Effector CD8-positive, alpha-beta T cell (primary cell): ENCODE data around the gene PARD3B.

Experiments
- DNase-seq: peaks from one replicate; lab custom pipeline; 2025; lab: John Stamatoyannopoulos, UW

The PARD3B gene

DNA sequence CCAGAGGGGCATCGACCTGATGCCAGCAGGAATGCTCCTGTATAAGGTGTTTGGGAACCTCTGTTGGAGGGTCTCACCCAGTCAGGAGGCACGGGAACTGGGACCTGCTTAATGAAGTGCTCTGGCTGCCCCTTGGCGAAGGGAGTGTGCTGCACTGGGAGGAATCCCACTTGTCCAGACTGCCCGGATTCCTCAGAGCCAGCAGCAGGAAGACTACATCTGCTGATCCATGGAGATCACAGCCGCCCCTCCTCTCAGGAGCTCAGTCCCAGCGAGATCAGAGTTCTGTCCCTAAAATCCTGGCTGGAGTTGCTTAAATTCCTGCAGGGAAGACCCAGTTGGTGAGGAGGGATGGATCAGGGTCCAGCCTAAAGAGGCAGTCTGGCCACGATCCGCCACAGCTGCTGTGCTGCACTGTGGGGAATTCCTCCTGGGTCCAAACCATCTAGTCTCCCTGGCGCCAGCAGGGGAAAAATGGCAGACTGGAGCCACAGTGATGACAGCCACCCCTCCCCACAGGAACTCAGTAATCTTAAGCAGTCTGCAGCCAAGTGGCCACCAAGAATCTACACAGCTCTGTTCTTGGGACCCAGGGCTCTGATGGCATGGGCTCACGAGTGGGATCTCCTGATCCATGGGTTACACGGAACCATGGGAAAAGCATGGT lies 1060.5 kb downstream of the PARD3B start:
- DNase-seq, result no peak

DNA sequence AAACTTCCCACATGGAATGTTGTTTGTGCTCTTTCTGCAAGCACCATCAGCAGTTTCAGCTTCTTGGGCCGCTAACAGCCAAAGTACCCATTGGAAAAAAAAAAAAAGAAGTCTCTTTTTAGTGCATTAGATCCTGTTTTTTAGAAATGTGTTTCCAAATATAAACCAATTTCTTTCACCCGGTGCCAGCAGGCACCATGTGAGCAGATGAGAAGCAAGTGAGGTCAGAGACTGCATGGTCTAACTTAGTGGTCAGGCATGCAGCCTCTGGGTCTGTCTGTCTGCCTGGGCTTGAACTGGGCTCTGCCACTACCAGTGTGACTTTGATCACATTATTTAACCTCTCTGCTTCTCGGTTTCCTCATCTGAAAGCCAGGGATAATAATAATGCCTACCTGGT lies 1061.9 kb downstream of the PARD3B start:
- no peak for DNase-seq

DNA sequence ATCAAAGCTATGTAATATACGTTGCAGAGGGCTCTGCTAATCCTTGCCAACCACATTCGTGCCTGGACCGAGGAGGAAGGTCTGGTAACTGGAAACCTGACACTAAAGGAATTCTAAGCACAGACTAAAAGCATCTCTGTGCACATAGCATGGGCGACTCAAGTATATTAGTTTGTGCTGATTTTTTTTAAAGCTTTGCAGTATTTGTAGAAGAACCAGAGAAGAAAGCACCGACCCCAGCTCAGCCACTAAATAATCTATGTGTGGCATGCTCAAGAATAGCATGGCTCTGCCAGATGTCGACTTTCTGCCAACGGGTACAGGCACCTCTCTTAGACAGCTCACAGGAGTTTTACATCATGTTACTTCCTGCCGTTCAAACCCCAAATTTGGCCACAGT lies 1063.8 kb downstream of the PARD3B start:
- no peak for DNase-seq

DNA sequence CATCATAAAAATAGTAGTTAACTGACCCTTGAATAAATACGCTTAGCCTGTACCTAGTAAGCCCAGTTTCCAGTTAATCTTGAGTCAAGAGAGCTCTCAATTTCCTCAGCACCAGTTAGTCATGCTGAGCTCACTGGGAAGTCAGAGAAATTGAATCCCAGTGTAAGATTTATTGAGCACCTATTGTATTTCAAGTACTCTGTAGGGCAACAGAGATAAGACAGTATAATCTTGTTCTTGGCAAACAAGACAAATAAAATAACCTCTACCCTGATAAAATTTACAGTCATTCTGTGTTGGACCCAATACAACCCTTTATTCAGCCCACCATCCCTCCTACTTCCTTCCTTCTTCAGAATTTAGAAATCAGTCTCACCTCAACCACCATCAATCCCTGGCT lies 1065.2 kb downstream of the PARD3B start:
- DNase-seq, result no peak

DNA sequence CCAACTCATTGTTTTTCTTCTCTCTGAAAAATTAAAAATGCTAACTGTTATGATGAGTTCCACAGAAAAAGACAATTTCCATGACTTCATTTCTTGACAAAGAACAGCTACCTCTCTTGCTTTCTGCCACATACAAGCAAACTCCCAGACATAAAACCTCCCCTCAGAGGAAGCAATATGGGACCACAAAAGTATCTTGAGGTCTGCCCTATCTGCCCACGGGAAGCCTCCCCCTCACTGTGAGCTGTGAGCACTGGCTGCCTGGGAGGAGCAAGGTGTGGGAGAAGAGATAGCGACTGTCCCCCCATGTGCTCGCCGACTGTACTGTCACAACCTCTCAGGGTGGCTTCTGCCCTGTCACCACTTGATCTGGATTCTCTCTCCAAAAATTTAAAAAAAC lies 1067.4 kb downstream of the PARD3B start:
- DNase-seq, result no peak

DNA sequence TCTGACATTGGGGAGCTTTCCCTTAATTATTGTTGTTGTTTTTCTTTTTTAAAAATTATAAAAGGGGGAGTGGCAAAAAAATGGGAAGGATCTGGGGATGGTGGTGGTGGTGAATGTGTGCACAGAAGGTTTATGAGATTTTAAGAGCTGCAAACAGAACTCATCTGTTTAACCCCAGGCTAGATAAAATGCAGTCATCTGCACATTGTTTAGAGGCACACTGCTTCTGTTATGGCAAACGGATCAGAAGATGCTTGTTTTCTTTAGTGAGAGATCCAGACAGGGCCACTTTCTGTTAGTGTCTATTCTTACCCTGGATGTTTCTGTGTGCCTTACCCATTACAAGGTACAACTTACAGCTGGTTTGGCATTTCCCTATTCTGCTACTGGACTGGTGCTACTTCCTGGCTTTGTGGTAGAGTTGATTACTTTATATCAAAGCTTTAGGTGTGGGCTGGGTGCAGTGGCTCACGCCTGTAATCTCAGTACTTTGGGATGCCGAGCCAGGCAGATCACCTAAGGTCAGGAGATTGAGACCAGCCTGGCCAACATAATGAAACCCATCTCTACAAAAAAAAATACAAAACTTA lies 1068.8 kb downstream of the PARD3B start:
- no peak for DNase-seq

DNA sequence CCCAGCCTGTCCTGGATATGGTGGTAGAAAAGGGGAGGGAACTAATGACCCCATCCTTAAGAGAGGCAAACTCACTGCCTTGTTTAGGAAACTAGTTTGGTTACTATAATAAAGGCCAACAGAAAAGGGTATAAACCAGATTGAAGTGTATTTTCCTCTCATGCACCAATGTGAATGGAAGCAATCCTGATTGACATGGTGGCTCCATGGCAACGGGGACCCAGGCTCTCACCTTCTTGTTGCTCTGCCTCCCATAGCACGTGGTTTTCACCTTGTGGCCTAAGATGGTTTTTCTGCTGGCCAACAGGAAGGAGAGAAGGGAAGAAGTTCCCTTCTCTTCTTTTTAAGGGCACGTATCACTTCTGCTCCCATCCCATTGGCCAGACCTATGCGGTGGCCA lies 1069.7 kb downstream of the PARD3B start:
- no peak for DNase-seq

DNA sequence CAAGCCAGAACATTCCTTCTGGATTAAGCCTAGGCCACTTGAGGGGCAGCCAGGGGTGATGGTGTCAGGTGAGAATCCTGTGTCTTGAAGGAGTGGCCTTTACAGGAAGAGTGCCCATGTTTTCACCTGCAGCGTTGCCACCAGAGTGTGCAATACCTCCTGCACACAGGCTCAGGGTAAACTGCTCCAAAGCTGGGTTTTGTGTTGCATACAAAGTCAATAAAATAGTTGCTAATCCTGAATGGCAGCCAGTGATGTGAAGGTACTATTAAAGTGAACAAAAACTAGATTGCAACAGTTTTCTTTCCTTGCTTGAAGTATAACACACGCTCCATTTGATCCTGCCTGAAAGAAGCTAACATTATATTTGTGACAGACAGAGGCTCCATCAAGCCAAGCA lies 1072.6 kb downstream of the PARD3B start:
- no peak for DNase-seq

DNA sequence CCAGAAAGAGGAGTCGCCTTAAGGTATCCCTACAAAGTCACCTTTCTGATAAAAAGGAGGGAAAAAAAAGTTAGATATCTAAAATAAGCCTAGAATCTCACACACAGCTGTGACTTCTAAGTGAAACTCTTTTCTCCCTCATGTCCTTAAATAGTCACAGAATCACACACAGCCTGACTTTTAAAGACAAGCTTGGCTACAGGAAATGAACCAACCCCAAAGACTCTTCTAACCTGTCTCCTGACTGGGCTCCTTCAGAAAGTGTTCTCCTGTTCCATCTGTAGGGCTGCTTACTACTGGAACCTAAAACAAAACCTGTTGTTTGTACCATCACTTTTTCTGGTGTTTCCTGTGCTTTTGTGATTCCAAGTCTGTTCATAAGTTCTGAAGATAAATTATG lies 1074.3 kb downstream of the PARD3B start:
- no peak for DNase-seq

DNA sequence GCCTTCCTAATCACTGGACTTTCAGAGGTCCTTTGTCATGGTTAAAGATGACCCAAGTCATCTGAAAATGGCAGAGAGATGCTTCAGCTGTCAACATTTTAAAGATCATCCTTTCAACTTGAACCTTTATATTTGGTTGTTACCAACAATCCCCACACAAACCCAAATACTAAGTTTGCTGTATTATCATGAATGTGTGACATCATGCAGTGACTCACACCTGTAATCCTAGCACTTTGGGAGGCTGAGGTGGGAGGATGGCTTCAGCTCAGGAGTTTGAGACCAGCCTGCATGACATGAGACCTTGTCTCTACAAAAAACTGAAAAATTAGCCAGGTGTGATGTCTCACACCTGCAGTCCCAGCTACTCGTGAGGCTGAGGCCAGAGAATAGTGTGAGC lies 1081.8 kb downstream of the PARD3B start:
- no peak for DNase-seq

DNA sequence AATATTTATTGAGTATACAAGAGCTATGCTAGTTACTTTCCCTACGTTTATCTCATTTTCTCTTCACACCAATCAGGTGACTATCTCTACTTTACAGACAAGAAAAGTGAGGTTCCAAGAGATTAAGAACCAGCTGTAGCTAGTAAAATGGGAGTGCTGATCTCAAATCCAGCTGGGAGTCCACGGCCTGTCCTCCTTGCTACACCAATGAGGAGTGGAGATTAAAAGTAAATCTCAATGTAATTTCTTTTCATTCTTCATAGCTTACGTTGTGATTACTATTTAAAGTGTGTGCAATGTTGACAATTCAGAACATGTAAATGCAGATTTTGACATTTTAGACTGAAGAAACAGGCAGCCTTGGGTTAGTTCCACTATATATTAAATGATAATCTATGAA lies 1083.1 kb downstream of the PARD3B start:
- DNase-seq, result no peak

DNA sequence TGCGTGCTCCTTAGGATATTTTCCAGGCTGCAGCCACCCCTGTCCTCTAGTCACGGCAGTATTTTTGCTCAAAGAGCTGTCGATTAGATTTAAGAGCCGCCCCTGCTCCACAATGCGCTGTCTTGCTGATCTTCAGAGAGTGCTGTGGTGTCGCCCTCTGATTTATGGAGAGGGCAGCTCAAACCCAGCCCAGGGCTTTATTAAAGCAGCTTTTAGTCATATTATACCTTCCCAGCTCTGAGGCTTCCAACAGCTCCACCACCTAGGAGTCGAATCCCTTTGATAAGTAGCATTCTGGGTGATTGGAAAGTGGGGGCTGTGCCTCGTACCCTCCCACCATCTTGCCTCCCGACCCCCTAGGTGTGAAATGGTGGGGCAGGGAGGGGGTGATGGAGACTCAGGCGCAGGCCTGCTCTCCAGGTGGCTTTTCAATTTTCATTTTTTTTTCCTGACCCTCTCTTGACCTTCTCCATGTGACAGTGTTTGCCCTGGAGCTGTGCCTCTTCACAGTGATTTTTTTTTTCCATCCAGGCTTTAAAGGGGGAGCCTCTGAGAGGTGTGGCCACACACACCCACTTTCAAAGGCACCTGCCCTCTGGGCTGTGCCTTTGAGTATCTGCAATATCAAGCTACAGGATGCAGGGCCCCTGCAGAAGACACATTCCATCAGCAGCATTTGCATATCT lies 1084.0 kb downstream of the PARD3B start:
- DNase-seq, result no peak

DNA sequence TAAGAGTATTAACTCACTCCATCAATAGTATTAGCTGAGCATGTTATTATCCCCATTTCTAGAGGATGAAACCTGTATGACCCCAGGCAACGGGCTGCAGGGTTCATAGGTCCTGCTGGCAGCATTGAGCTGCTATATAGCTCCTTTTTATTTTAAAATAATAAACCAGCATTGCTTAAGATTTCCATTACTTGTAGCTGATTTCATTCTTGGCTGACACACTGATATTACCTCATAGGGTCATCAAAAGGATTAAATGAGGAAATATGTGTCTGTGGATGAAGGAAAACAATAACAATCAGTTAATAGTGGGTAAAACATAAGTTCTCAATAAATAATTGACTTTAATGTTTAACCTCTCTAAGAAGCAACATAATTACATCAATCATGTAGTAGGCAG lies 1088.7 kb downstream of the PARD3B start:
- DNase-seq, result no peak

DNA sequence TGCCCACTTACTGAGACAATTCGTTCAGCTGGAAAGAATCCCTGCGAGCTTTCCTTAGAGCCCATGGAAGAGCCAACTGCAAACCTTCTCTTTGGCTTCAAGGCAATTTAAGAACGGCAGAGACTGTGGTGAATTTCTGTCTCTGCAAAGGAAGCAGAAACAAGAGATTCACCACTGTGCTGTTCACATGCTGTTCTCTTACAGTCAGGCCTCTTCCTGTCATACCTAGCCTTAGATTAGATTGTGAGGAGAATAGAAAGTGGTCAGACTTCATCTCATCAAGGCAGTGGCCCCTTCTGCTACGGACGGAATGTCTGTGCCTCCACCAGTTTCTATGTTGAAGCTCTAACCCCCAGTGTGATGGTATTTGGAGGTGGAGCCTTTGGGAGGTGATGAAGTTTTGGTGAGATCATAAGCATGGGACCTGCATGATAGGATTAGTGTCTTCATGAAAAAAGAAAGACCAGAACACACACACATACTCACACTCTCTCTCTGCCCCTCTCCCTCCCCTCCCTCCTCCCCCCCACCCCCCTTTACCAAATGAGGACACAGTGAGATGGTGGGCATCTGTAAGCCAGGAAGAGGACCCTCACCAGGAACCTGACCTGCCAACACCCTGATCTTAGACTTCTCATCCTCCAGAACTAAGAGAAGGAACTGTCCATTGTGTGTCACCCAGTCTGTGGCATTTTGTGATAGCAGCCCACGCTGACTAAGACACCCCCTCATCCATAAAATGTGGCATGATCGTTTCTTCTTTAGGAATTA lies 1091.5 kb downstream of the PARD3B start:
- DNase-seq, result no peak

DNA sequence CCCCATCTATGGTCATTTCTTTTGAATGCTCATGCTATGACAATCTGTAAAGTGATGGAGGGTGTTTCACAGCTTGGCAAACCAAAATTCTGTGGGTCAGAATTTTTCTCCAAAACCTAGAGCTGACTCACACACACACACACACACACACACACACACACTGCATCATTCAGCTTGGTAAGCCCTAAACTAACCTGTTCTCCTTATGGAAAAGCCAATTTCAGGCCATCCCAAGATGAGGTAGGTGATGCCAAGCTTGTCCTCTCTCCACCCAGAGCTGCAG lies 1092.0 kb downstream of the PARD3B start:
- no peak for DNase-seq

DNA sequence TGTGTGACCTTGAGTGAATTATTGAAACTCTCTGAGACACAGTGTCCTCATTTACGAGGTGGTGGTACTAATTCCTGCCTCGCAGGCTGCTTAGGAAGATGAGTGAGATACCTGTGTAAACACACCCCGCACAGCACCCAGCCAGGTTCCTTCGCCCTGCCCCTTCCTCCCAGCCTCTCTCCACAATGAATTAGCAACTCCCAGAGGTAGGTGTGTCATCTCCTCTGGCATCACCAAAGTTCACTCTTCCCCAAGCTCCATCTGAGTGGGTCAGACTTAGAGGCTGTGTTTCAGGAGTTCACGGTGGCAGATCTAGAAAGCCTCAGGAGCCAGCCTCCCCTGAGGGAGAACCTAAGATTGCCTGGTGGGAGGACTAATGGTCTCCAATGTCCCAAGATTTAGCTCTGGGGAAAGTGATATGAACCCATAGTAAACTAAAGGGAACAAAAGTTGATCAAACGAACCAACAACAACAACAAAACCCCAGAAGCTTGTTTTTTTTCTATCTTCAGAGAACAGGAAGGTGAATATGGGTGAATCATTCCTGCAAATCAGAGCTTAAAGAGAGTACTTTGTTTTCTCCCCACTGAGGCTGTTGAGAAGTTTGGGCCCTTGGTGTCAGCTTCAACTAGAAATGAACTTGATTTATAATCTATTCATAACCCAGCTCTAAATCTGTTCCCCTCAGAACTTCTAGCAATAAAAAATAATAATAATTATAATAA lies 1092.7 kb downstream of the PARD3B start:
- no peak for DNase-seq

DNA sequence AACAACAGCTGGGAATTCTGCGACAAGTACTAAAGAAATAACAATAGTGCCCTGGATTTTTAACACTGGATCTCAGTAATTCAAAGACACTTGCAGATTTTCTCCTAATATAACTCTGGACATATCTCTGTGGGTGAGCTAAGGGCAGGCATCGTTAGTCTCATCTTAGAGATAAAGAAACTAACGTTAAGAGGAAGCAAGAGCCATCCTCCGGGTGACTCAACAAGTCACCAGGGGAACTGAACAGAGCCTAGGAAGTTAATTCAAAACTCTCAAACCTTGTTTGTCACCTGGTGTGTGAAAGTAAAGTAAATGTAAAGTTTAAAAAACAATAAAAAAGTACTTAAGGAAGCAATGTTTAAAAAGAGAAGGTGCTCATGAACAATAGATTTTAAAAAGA lies 1095.4 kb downstream of the PARD3B start:
- no peak for DNase-seq

DNA sequence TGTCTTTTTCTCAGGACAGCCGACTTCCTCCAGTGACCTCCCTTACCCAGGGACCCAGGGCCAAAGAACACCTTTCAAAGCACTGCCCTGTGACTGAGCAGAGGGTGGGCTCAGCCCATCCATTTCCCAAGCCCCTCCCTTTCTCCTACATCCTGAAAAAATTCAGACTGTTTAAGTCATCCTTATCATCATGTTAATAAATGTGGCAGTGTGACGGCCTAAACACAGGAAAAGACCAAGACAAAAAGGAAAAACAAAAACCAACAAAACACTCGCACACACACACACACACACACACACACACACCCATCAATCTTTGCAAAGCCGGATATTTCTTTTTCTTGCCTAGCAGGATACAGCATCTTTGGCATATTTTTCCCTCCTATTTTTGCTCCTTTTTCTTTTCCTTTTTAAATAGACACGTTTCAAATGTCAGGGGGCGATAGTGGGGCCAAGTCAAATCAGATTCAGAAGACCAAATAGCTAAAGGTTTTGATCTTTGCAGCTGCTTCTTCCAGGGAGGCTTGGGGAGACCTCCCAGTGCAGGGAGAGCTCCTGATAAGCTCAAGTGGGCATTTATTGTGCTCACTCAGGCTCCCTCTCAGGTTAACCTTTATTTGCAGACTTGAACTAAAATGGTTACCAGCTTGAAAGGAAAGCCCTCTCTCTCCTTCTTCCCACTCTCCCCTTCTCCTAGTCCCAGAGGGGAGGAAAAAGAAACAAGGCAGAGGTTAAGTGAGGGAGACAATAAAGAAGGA lies 1097.5 kb downstream of the PARD3B start:
- DNase-seq, result no peak

DNA sequence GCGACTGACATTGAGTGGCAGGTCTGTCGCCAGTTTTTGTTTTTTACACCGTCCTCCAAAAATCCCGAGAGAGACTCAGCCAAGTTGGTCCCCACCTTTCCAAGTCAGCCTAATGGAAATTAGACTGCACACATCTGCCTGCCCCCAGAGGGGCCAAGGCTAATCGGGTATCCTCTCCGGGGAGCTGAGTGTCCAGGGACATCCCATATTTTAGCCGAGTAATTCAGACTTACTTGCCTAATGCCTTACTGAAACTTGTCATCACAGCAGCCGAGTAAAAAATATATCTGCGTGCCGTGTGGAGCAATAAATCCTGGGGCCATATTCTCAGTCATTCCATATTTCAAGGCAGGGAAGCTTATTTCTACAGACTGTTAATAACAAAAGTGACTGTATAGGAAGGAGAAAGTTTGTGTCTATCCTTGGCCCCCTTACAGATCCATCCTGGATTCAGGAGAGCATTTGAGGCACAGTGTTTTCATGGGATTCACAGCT lies 1098.2 kb downstream of the PARD3B start:
- no peak for DNase-seq

DNA sequence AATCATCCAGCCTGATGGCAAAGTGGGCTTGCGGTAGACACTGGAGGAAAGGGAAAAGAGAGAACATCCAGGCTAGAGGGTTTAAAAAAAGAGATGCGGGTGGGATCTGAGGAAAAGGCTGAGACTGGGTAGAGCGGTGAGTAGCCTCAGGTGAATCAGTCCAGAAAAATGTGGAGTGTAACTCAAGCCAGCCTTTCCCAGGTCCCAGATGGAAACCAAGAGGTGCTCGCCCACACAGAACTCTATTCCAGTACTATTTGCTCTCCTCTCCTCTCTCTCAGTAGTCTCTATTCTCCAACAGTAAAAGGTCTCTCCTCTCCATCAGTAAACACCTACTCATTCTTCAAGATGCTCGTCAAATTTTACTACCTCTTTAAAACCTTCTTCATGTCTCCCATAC lies 1098.7 kb downstream of the PARD3B start:
- DNase-seq, result no peak

DNA sequence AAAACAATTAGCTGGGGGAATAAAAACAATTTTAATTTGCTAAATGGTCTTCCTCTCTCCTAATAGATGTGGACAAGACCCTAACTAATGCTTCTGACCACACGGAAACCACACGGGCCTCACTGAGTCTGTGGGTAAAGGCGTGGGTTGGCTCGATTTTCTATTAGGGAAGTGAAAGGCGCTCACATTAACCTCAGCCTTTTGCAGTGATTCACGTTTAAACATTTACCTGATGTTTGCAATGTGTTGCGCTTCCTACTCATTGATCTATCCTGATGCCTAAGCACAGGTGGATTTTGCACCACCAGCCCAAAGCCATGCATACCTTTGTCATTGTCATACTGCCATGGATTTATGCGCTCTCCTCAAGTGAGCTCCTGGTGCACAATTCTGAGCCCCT lies 1101.4 kb downstream of the PARD3B start:
- no peak for DNase-seq
